Lung (tissue), 12 donors: ENCODE results near the gene KLHL24. TPM values are rescaled to one million over a fixed set of nuclear protein-coding genes. Genes with fewer than 3 reads are reported as not detected.
"Not testable (repeated sequence)": the region's sequence is repeated elsewhere in the genome, so short reads cannot be mapped to it uniquely, and the experiment has no call there.

ENCODE experiments used
- ATAC-seq: fragments of 200-7000 bp; cut with Tn5 transposase; one replicate; pipeline ENCODE4 v1.9.1; 2020; ENCODE audit warnings: moderate number of reproducible peaks; ENCODE audit not compliant: insufficient read depth, low FRiP score
- DNase-seq, 3 donors: peaks; one replicate each; pipeline ENCODE4 v3.0.0-alpha.2; 2013 to 2017
- H3K27ac ChIP-seq, 2 donors: one replicate each; pipeline ENCODE4 v1.5.1; 2013; ENCODE audit warnings: mild to moderate bottlenecking in 2 of 2, moderate library complexity in 2 of 2, control low read depth in 1 of 2, inconsistent platforms in 1 of 2, low read depth in 1 of 2, low read length in 1 of 2
- H3K27me3 ChIP-seq, 3 donors: one replicate each; pipeline ENCODE4 v1.5.1; 2013; ENCODE audit warnings: low read length in 2 of 3; ENCODE audit not compliant: control insufficient read depth in 3 of 3, insufficient read depth in 3 of 3
- H3K36me3 ChIP-seq, 4 donors: one replicate each; pipeline ENCODE4 v1.5.1; 2013; ENCODE audit warnings: low read length in 4 of 4, mild to moderate bottlenecking in 1 of 4, moderate library complexity in 1 of 4; ENCODE audit not compliant: control insufficient read depth in 4 of 4, insufficient read depth in 4 of 4
- H3K4me1 ChIP-seq, 5 donors: one replicate each; pipeline ENCODE4 v1.5.1; 2013; ENCODE audit warnings: low read length in 5 of 5, mild to moderate bottlenecking in 2 of 5, moderate library complexity in 1 of 5; ENCODE audit not compliant: control insufficient read depth in 5 of 5, insufficient read depth in 5 of 5
- H3K4me3 ChIP-seq: one replicate; pipeline ENCODE4 v1.5.1; 2013; ENCODE audit warnings: mild to moderate bottlenecking, control low read depth, moderate library complexity
- H3K9ac ChIP-seq, 2 donors: one replicate each; pipeline ENCODE4 v1.5.1; 2013; ENCODE audit warnings: low read length in 2 of 2, control low read depth in 1 of 2; ENCODE audit not compliant: insufficient read depth in 1 of 2
- H3K9me3 ChIP-seq, 4 donors: one replicate each; pipeline ENCODE4 v1.5.1; 2013; ENCODE audit warnings: low read length in 3 of 4, mild to moderate bottlenecking in 1 of 4, moderate library complexity in 1 of 4; ENCODE audit not compliant: control insufficient read depth in 4 of 4, insufficient read depth in 3 of 4
- WGBS, 2 donors: extraction: QIAGEN DNeasy Blood & Tissue Kit; methylation state at CpG; one replicate each; pipeline ENCODE4 v1.1.7; 2013; 5-methylcytosine and 5-hydroxymethylcytosine counted together
- polyA plus RNA-seq, 2 donors: library from polyadenylated mRNA; stranded (reverse); fragments of 200-250 nt; gene quantifications; one replicate each; pipeline ENCODE4 v1.2.1, GENCODE V29; 2013
- total RNA-seq, 2 donors: library from RNA; depleted of rRNA in 1 of 2; stranded (reverse); fragments of >200 nt in 1 of 2; gene quantifications; one replicate each; pipeline ENCODE4 v1.2.1, GENCODE V29; 2014 to 2021
- TF ChIP-seq, protein P1 (sequence below): IDR thresholded peaks from 2 replicates; pipeline ENCODE4 v1.5.1; 2012; ENCODE audit warnings: mild to moderate bottlenecking; ENCODE audit errors: control extremely low read depth, extremely low read depth
- donor health status: control.
- donor health status: control.
- donor health status: Bipolar disorder and iron deficiency.
- donor health status: healthy.
- donor health status: DM: yes; HTN: yes; CAD: no.

Gene KLHL24
- total and polyA plus RNA-seq, 4 donors: 14.3 to 352 (median 37.9) TPM

DNA sequence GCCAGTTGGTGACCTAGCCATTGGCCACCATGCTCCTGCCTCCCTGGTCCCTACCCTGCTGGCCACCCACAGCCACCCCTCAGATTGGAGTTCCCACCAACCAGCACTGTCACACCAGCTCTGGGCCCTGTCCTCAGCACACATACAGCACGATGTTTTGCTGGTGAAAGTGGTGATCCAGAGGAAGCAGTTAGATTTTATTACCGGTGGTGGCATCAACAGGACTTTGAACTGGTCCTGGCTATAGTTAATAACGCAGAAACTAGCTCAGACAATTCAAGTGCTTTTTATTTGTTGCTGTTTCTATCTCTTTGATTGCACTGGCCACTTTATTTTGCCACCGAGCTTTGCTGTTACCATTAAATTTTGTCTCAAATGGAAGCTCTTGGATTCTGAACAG lies 16.4 kb upstream of the KLHL24 start:
- ATAC-seq (no peak), DNase-seq (no peak)
- Histone ChIP-seq H3K4me1 (peaks cover 0 to 2% (median 0%) of the 10 kb centered on the region in 5 donors), H3K4me3 (no peak overlapping the region), H3K9me3 (no peaks in the 10 kb centered on the region), H3K27me3 (no peaks in the 10 kb centered on the region), H3K9ac (no peak overlapping the region), H3K27ac (no peak overlapping the region), H3K36me3 (no peaks in the 10 kb centered on the region)
- WGBS, 2 donors: 94 to 97% methylated on average over 4 of the region's 4 CpGs
- TF ChIP-seq, protein P1, sequence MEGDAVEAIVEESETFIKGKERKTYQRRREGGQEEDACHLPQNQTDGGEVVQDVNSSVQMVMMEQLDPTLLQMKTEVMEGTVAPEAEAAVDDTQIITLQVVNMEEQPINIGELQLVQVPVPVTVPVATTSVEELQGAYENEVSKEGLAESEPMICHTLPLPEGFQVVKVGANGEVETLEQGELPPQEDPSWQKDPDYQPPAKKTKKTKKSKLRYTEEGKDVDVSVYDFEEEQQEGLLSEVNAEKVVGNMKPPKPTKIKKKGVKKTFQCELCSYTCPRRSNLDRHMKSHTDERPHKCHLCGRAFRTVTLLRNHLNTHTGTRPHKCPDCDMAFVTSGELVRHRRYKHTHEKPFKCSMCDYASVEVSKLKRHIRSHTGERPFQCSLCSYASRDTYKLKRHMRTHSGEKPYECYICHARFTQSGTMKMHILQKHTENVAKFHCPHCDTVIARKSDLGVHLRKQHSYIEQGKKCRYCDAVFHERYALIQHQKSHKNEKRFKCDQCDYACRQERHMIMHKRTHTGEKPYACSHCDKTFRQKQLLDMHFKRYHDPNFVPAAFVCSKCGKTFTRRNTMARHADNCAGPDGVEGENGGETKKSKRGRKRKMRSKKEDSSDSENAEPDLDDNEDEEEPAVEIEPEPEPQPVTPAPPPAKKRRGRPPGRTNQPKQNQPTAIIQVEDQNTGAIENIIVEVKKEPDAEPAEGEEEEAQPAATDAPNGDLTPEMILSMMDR: no peak

DNA sequence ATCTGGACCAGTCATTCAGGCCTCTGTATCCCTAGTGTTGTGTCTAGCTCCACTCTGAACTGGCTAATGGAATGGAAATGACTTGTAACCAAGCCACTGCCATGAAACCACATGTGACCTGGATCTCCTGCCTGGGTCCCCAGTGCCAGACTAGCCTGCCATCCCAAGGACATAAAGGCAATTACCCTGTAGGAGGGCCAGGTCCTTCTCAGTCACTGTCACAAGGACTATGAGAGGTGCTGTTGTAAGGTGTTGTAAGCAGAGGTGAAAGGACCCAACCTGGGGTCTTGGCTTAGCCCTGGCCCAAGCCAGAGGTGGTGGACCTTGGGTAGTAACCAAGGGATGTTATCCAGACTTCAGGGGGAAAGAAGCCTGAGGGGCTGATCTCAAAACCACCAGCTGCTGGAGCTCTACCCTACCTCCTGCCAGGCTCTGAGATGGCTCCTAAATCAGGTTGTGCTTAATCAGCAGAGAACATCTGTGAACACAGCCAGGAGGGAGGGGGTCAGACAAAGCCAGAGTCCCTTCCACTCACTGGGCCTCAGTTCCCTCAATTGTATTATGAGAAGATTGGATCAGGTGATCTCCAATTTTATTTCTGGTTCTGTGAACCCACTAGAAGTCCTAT lies 15.7 kb upstream of the KLHL24 start:
- TF ChIP-seq, protein P1: no peak
- H3K9ac ChIP-seq: no peak overlapping the region

DNA sequence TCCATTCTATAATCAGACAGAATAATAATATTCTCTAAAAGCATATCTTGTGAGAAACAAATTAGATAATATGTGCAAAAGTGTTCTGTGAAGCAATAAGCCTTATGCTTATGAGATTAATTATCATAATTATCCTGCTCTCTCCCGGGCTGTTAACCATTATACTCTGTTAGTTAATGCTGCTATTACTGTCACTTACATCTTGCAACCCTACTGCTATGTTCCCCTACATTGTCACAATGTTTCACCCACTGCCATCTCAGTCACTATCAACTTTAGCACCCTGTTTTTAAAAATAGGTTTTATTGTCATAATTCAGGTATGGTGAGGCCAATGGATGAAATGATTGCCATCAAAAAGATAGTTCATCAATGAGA lies 15.2 kb upstream of the KLHL24 start:
- Histone ChIP-seq H3K27ac (no peak overlapping the region), H3K36me3 (no peaks in the 10 kb centered on the region), H3K27me3 (no peaks in the 10 kb centered on the region), H3K9me3 (no peaks in the 10 kb centered on the region), H3K4me1 (no peaks in the 10 kb centered on the region), H3K9ac (no peak overlapping the region), H3K4me3 (no peak overlapping the region)
- 89 to 97% methylated on average over 1 of the region's 1 CpG for WGBS, 2 donors
- no peak for ATAC-seq
- no peak for DNase-seq
- TF ChIP-seq, protein P1: no peak

More for the DNA sequence above, 15.7 kb upstream of the KLHL24 start:
- H3K27me3 ChIP-seq: no peaks in the 10 kb centered on the region
- no peaks in the 10 kb centered on the region for H3K9me3 ChIP-seq
- H3K4me3 ChIP-seq: no peak overlapping the region
- no peaks in the 10 kb centered on the region for H3K36me3 ChIP-seq
- ATAC-seq: no peak
- H3K27ac ChIP-seq: no peak overlapping the region
- no peaks in the 10 kb centered on the region for H3K4me1 ChIP-seq
- no peak for DNase-seq

DNA sequence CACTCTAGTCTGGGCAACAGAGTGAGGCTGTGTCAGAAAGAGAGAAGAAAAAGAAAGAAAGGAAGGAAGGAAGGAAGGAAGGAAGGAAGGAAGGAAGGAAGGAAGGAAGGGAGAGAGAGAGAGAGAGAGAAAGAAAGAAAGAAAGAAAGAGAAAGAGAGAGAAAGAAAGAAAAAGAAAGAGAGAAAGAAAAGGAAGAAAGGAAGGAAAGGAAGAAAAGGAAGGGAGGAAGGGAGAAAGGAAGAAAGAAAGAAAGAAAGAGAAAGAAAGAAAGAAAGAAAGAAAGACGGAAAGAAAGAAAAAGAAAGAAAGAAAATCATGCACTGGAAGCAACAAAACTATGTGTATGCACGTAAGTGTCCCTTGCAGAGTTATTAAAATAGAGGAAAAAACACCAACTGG lies 12.9 kb upstream of the KLHL24 start:
- 94 to 100% methylated on average over 2 of the region's 2 CpGs for WGBS, 2 donors
- DNase-seq, H3K27ac ChIP-seq, H3K27me3 ChIP-seq, H3K4me1 ChIP-seq, H3K9ac ChIP-seq, ATAC-seq, H3K4me3 ChIP-seq, H3K9me3 ChIP-seq, H3K36me3 ChIP-seq: not testable (repeated sequence)
